T-helper 2 cell treated with Interferon-gamma antibody and Interleukin-4, amounts not matched to agents 5 μg/mL and 100 μg/mL, for 36 hours (primary cell): ENCODE results near the gene RAB3C.

Experiments
- DNase-seq: peaks from one replicate; pipeline ENCODE4 v3.0.0; 2021; ENCODE audit warnings: low spot score
- H3K27ac Mint-ChIP-seq: one replicate; pipeline ENCODE4 v1.8.0; 2021; ENCODE audit warnings: mild to moderate bottlenecking, mixed read lengths
- H3K27me3 Mint-ChIP-seq: one replicate; pipeline ENCODE4 v1.8.0; 2021; ENCODE audit warnings: low read depth, mixed read lengths
- H3K36me3 Mint-ChIP-seq: one replicate; pipeline ENCODE4 v1.8.0; 2021; ENCODE audit warnings: low read depth, mixed read lengths
- H3K4me1 Mint-ChIP-seq: one replicate; pipeline ENCODE4 v1.8.0; 2021; ENCODE audit warnings: low read depth, mixed read lengths
- H3K4me3 Mint-ChIP-seq: one replicate; pipeline ENCODE4 v1.8.0; 2022; ENCODE audit warnings: mild to moderate bottlenecking, moderate library complexity, mixed read lengths
- H3K9me3 Mint-ChIP-seq: one replicate; pipeline ENCODE4 v1.8.0; 2021; ENCODE audit warnings: mixed read lengths

The RAB3C gene

DNA sequence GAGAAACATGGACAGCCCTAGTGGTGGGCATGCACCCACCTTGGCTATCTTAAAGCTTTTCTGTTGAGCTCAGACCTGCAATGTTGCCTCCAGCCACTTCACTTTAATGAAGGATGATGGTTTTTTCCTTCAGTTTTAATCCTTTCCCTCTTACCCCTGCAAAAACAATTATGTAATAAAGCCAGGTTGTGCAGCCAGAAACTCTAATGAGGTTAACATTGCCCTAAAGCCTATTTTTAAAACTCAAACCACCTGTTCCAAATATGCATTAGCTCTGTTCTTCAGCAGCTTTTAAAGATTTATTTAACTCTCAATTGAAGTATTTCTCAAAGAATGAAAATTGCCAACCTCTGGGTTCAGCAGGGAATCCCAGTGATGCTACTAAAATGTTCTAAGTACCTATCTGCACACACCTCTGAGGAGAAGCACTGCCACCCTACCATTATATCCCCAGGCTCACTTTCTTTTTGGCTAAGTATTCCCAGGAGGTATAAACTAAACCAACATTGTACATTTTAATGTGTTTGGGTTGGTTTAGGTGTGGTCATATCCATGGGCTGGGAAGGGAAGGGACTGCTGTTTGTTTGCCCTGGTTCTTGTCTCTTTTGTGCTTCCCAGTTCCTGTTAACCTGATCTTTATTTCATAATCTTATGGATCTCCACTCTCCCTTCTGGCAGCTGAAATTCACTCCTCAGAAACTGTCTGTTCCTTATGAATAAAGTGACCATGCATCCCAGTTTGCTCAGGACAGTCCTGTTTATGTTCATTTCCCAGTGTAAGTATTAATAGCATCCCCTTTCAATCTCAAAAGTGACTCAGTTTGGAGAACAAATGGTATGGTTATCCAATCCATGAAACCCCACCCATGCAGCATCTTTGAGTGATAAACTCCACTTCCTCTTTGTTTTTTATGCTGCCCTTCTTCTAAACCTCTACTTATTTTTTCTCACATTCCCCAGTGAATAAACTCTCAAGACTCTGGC lies 251.7 kb downstream of the RAB3C start:
- Mint-ChIP-seq H3K36me3 (no peaks in the 10 kb centered on the region), H3K4me1 (no peaks in the 10 kb centered on the region), H3K9me3 (no peaks in the 10 kb centered on the region), H3K27me3 (peaks cover 2% of the 10 kb centered on the region), H3K4me3 (no peak overlapping the region), H3K27ac (no peak overlapping the region)
- DNase-seq = no peak

DNA sequence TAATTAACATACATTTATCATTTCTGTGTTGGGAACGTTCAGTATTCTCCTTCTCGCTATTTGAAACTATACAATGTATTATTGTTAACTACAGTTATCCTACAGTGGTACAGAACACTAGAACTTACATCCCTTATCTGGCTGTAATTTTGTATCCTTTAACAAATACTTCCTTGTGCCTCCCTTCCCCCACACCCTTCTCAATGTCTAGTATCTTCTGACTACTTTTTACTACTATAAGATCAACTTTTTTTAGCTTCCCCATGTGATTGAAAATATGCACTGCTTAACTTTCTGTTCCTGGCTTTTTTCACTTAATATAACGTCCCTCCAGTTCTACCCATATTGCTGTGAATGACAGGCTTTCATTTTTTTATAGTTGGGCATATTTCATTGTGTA lies 253.5 kb downstream of the RAB3C start:
- Mint-ChIP-seq H3K9me3 (no peaks in the 10 kb centered on the region), H3K27ac (no peak overlapping the region), H3K4me1 (no peaks in the 10 kb centered on the region), H3K27me3 (peaks cover 2% of the 10 kb centered on the region), H3K4me3 (no peak overlapping the region), H3K36me3 (no peaks in the 10 kb centered on the region)
- no peak for DNase-seq

- no peak for DNase-seq
- Mint-ChIP-seq H3K4me1 (no peaks in the 10 kb centered on the region), H3K9me3 (no peaks in the 10 kb centered on the region), H3K27me3 (peaks cover 2% of the 10 kb centered on the region), H3K4me3 (no peak overlapping the region), H3K27ac (no peak overlapping the region), H3K36me3 (no peaks in the 10 kb centered on the region)
Observed at GRCh38 chr5:58838729-58839128, 255.9 kb downstream of the RAB3C start.

GRCh38 chr5:58842852-58843251 lies 260.0 kb downstream of the RAB3C start:
- H3K36me3 Mint-ChIP-seq = no peaks in the 10 kb centered on the region
- no peak overlapping the region for H3K4me3 Mint-ChIP-seq
- H3K27ac Mint-ChIP-seq = no peak overlapping the region
- no peak for DNase-seq
- H3K27me3 Mint-ChIP-seq = peaks cover 5% of the 10 kb centered on the region
- H3K4me1 Mint-ChIP-seq = no peaks in the 10 kb centered on the region
- no peaks in the 10 kb centered on the region for H3K9me3 Mint-ChIP-seq

DNA sequence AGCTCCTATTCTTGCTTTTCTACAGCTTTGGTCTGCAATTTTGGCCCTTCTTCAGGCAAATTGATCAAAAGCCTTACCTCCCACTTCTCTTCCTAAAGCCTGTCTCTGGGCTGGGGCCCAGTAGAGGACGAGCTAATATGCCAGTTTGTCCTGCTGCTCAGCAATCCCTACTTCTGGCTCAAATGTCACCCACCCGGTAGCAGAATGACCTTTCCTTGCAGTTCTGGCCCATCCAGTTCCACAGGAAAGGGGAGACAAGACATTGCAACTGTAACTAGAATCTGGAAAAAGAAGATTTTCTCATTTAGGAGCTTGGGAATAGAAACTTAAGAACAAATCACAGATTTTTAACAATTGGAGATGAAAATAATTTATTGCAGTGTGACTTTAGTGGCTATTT lies 261.5 kb downstream of the RAB3C start:
- no peaks in the 10 kb centered on the region for H3K9me3 Mint-ChIP-seq
- no peaks in the 10 kb centered on the region for H3K36me3 Mint-ChIP-seq
- peaks cover 5% of the 10 kb centered on the region for H3K27me3 Mint-ChIP-seq
- no peak overlapping the region for H3K4me3 Mint-ChIP-seq
- no peak overlapping the region for H3K27ac Mint-ChIP-seq
- no peak for DNase-seq
- H3K4me1 Mint-ChIP-seq = no peaks in the 10 kb centered on the region

DNA sequence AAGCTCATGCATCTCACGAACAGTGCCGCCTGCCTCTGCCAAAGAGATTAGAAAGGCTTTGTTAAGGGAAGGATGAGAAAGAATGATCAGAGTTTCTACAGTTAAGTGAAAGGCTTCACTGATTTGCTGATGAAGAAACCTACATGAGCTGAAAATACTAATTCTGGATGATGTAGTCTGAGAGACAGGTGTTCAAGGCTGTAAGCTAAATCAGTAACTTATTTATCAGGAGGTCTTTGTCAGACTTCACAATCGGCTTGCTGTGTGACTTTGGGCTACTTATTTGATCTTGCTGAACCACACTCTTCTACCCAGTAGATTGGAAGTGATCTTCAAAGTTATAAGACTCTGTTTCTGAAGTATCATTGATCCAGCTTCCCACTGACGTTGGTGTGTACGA lies 264.2 kb downstream of the RAB3C start:
- Mint-ChIP-seq H3K9me3 (no peaks in the 10 kb centered on the region), H3K27ac (no peak overlapping the region), H3K36me3 (no peaks in the 10 kb centered on the region), H3K4me3 (no peak overlapping the region), H3K4me1 (no peaks in the 10 kb centered on the region), H3K27me3 (peaks cover 8% of the 10 kb centered on the region)
- DNase-seq = no peak

DNA sequence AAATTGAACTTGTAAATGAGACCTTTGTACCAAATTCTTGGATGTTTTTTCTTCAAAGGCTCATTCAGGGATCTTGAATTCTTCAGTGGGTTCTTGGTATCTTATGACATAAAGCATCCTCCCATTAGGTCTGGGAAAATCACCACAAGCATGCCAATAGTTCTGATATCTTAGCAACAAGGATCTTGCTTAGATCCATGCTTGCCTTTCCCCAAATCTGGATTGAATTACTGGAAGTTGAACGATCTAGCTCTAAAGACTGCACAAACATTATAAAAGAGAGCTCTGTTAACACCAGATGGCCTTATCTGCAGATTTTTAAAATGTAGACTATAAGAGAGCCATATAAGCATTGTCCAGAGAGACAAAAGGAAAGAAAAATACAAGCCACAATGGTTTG lies 266.3 kb downstream of the RAB3C start:
- no peaks in the 10 kb centered on the region for H3K36me3 Mint-ChIP-seq
- no peak overlapping the region for H3K4me3 Mint-ChIP-seq
- no peaks in the 10 kb centered on the region for H3K9me3 Mint-ChIP-seq
- no peak overlapping the region for H3K27ac Mint-ChIP-seq
- H3K27me3 Mint-ChIP-seq = peaks cover 15% of the 10 kb centered on the region
- no peak for DNase-seq
- H3K4me1 Mint-ChIP-seq = no peaks in the 10 kb centered on the region

DNA sequence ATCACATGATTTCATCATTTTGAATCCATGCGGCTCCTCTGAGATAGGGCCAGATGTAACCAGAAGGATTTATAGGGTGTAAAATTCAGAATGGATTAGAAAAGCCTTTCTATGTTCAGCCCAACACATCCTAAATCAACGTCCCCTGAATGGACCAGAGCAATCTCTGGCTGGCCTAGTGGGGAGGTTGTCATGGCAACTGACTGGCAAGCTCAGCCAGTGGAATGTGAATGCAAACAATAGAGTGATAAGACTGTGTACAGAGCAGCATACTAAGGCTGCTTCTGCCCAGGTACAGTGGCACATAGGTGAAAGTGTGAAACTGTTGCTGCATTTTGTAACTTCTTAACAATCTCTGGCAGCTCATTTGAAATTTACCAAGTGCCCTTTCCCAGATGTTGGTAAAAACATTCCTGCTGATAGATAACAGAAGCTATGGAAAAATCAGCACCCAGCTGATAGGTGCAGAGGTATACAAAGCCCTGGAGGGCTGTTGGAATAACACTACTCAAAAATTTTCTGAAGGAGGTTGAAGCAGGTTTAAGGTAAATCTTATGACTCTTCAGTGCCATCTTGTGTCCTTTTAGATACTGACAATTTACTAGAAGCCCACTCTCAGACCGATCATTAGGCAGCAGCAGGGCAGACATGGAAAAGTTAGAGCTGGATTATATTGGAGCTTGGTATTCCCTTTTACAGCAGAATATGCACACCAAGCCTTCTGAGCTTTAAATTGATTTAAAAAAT lies 267.2 kb downstream of the RAB3C start:
- no peak for DNase-seq
- Mint-ChIP-seq H3K9me3 (no peaks in the 10 kb centered on the region), H3K27ac (no peak overlapping the region), H3K36me3 (no peaks in the 10 kb centered on the region), H3K4me1 (no peaks in the 10 kb centered on the region), H3K27me3 (peaks cover 12% of the 10 kb centered on the region), H3K4me3 (no peak overlapping the region)

- Mint-ChIP-seq H3K4me1 (no peaks in the 10 kb centered on the region), H3K4me3 (no peak overlapping the region), H3K27me3 (peaks cover 12% of the 10 kb centered on the region), H3K36me3 (no peaks in the 10 kb centered on the region), H3K9me3 (no peaks in the 10 kb centered on the region), H3K27ac (no peak overlapping the region)
- no peak for DNase-seq
Observed at GRCh38 chr5:58851153-58851552, 268.3 kb downstream of the RAB3C start.

DNA sequence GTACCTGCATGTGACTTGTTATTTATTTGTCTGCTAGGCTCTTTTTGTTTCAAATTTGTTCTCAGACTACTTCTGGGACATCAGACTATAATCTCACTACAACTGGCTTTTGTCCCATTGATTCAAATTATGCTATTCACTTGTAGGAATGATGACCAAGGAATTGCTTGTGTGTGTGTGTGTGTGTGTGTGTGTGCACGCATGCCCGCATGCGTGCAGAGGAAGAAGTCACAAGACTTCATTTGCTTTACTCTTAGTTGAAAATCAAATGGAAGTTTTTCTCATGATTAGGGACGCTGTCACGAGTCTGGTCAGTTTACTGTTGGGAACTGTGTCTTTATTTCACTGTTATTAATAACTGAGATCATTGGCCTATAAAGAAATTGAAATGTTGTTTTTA lies 268.7 kb downstream of the RAB3C start:
- DNase-seq = no peak
- Mint-ChIP-seq H3K27ac (no peak overlapping the region), H3K36me3 (no peaks in the 10 kb centered on the region), H3K9me3 (no peaks in the 10 kb centered on the region), H3K4me3 (no peak overlapping the region), H3K27me3 (peaks cover 12% of the 10 kb centered on the region), H3K4me1 (no peaks in the 10 kb centered on the region)

- Mint-ChIP-seq H3K4me3 (no peak overlapping the region), H3K27ac (no peak overlapping the region), H3K4me1 (no peaks in the 10 kb centered on the region), H3K27me3 (peaks cover 12% of the 10 kb centered on the region), H3K9me3 (no peaks in the 10 kb centered on the region), H3K36me3 (no peaks in the 10 kb centered on the region)
- DNase-seq = no peak
Observed at GRCh38 chr5:58852566-58852965, 269.7 kb downstream of the RAB3C start.

DNA sequence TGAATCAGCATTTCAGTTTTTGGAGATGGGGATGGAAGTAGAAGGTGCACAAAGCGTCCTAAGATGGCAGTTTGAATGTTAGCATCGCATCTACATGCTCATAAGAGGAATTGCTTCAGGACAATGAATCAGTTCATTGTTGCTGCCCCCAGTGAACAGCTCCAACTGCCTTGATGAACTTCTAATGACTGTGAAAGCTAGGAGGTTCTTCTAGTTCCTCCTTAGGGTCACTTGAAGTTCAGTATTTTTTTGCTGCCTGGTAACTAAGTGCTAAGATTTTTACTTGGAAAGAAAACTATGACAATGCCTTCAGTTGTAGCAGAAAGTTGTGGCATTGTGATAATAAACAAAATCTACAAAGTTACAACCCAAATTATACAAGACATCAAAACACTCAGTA lies 271.6 kb downstream of the RAB3C start:
- Mint-ChIP-seq H3K36me3 (no peaks in the 10 kb centered on the region), H3K27me3 (peaks cover 22% of the 10 kb centered on the region), H3K4me1 (no peaks in the 10 kb centered on the region), H3K4me3 (no peak overlapping the region), H3K9me3 (no peaks in the 10 kb centered on the region), H3K27ac (no peak overlapping the region)
- no peak for DNase-seq

- Mint-ChIP-seq H3K9me3 (no peaks in the 10 kb centered on the region), H3K4me1 (no peaks in the 10 kb centered on the region), H3K27me3 (peaks cover 26% of the 10 kb centered on the region), H3K4me3 (no peak overlapping the region), H3K36me3 (no peaks in the 10 kb centered on the region), H3K27ac (no peak overlapping the region)
- DNase-seq = no peak
Observed at GRCh38 chr5:58855851-58856739, 273.2 kb downstream of the RAB3C start.

- Mint-ChIP-seq H3K27ac (no peak overlapping the region), H3K4me3 (no peak overlapping the region), H3K27me3 (peaks cover 24% of the 10 kb centered on the region), H3K36me3 (no peaks in the 10 kb centered on the region), H3K9me3 (no peaks in the 10 kb centered on the region), H3K4me1 (no peaks in the 10 kb centered on the region)
- no peak for DNase-seq
Observed at GRCh38 chr5:58857609-58858008, 274.7 kb downstream of the RAB3C start.
